MV-4-11 (cell line): ENCODE data around the gene SMIM7.

Experiments used
- DNase-seq: peaks from one replicate; lab custom pipeline; 2025; lab: John Stamatoyannopoulos, UW

Gene SMIM7

DNA sequence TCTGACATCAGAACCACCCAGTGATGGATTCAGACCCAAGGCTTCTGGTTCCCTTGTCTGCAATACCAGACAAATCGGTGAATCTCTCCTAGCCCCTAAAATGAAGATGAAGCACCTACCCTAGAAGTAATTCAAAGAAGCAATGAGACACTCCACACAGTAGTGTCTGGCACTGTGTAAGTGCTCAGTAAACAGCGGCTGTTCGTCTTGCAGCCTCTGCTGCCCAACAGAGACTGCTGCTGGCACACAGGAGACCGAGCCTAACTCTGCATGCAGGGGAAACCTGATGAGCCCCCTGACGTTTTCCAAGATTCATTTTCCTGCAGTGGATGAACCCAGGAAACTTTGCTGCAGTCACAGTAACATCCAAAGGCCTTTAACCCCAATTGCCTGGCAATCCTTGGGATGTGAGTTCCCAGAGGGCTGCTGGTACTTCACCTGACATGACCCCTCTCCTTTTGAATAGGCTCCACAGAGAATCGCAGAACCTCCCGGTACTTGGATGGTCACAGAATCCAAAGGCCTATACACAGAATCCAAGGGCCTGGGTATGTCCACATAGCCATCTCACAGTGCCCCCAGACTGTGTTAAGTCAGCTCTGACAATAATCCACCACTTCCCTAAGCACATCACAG is 38.7 kb downstream of the SMIM7 start:
- no peak for DNase-seq

DNA sequence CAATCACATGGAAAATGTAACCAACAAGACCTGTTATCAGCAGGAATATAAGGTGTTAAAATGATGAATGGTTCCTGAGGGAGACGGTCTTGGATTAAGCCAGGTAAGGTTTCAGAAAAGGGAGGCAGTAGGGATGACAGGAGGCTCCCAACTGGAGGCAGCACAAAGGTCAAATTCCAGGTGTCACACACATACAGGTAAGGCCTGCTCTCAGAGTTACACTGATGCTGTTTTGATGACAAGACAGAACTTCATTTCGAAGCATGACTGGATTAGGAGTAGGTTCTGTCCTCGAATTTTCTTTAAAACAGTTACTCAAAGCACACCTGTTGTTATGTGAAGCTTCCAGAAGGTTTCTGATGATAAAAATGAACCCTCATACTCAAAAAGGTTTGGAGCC is 39.4 kb downstream of the SMIM7 start:
- no peak for DNase-seq

- no peak for DNase-seq
Observed at GRCh38 chr19:16620018-16620417, 39.9 kb downstream of the SMIM7 start.

GRCh38 chr19:16619457-16619856 is 40.5 kb downstream of the SMIM7 start:
- DNase-seq = no peak

- DNase-seq = no peak
Observed at GRCh38 chr19:16618248-16618647, 41.7 kb downstream of the SMIM7 start.

DNA sequence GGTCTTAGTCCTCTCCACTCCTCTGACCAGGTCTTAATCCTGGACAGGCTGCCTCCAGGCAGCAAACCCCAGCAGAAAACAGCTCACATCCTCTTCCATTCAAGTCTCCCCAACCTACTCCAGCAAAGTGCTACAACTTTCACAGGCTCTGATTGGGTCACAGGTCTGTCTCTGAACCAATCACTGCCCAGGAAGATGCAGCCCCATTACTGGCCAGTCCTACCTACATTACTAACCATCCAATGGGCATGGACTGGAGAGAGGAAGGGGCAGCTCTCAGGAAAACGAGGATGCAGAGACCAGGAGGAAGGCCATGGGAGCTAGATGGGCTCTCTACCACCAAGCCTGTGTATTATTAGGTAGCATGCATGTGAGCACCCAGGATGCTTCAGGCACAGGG is 44.1 kb downstream of the SMIM7 start:
- DNase-seq = peak; percentile 73

DNA sequence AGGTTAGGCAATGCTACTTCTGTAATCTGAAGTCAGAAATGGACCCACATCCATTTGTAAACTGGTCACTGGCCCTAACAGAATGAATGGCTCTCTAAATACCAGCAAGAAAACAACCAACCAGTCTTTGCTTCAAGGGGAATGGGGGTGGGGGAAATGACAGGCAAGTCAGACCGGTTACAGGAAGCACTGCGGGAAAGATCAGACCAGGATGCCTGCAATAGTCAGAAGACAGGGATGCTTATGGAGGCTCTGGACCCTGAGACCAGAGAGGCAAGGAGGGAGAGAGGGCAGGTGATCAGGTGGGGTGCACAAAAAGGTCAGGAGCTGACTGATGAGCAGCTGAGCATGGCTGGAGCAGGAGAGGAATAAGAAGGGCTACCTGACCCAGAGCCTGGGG is 45.0 kb downstream of the SMIM7 start:
- DNase-seq = no peak

GRCh38 chr19:16613841-16614240 is 46.1 kb downstream of the SMIM7 start:
- no peak for DNase-seq

DNA sequence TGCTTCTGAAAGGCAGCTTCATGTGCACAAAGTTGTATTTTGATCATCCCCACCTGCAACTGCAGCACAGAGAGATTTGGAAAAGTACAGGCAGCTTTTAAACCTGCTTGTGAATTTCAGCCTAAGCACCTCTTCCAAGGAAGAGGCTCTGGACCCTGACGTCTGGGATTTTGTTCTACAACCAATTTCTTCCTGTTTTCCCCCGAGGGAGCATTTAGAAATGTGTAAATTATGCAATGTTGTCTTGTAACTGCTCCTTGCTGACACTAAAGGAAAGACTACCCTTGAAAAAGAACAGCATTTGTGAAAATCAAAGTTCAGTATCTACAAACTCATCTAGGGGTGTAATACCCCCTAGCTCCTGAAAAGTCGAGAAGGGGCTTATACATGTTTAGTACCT is 47.3 kb downstream of the SMIM7 start:
- DNase-seq = peak; percentile 40

DNA sequence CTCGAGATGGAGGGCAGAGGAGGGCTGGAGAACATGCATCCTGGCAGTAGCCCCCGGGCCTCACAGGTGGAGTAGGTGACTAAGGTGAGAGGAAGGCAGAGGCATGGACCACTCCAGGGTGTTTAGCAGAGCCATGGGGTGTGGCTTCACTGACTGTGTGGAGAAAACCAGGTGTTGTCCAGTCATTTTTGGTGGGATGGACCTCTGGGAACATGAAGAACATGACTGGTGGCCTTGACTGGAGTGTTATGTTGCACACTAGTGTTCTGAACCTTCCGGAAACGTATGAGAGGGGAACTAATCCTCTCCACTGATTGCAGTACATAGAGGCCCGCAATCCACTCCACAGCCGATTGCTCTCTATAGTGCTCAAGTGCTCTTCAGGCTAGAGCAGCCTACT is 48.8 kb downstream of the SMIM7 start:
- no peak for DNase-seq

DNA sequence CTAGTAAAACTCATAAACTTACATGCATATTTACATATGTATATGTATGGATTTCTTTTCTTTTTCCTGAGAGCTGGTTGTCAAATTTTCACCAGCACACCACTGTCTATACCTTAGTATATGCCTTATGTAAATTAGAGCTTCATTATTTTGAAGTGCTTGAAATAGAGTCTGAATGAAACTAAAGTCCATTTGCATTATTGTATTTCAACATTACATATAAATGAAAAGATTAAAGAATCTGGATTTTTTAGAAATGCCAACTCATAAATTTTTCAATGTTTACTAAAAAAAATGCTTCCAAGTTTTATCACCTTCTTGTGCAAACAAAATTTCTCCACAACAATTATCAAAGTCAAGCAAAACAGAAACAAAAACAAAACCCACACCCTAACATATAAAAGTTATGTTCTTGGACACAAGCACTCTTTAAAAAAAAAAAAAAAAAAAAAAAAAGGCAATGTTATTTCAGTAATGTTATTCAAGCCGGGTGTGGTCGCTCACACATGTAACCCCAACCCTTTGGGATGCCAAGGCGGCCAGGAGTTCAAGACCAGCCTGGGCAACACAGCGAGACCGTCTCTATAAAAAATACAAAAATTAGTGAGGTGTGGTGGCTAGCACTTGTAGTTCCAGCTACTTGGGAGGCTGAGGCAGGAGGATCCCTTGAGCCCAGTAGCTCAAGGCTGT is 50.3 kb downstream of the SMIM7 start:
- no peak for DNase-seq

DNA sequence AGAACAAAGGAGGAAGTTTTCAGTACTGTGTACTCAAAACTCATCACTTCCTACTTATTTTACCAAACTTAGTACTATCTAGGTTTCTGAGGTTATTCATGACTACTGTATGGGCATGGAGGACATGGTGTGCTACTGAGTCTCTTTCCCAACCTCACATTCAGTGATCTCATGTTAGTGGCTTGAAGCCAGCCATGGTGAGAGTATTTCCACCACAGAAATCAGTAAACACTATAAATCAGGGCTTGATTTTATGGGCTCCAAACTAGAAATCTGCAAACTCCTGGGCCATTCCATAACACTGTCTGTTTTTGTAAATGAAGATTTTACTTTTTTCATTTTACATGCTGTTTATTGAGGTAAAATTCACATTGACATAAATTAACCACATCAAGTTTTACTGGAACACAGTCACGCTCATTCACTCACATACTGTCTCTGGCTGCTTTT is 51.6 kb downstream of the SMIM7 start:
- DNase-seq = peak; percentile 95

GRCh38 chr19:16607819-16608218 is 52.1 kb downstream of the SMIM7 start:
- no peak for DNase-seq

DNA sequence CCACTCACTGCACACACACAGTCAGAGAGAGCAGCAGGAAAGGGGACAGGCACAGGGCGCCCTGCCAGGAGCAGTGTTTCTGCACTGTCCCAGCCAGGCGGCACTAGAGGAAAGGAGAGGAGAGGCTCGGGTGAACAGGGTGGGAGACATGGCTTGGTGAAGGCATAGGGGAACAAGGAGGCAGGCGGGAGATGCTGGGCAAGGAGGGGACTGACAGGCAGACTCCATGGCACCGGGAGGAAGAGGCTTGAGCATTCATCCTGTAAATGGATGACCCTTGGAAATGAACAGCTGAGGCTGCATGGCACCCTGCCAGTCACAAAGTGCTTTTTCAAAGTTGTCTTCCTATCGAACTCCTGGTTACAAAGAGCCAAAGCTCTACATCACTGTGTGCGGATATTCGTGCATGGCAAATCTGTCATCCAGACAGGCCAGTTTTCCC is 54.4 kb downstream of the SMIM7 start:
- DNase-seq = no peak

- no peak for DNase-seq
Observed at GRCh38 chr19:16605115-16605514, 54.8 kb downstream of the SMIM7 start.

GRCh38 chr19:16604615-16605014 is 55.3 kb downstream of the SMIM7 start:
- DNase-seq = peak; percentile 20

GRCh38 chr19:16603090-16603489 is 56.9 kb downstream of the SMIM7 start:
- DNase-seq = no peak

- no peak for DNase-seq
Observed at GRCh38 chr19:16601378-16602052, 58.4 kb downstream of the SMIM7 start.

GRCh38 chr19:16600824-16601223 is 59.1 kb downstream of the SMIM7 start:
- DNase-seq = no peak

GRCh38 chr19:16599655-16600346 is 60.1 kb downstream of the SMIM7 start:
- DNase-seq = no peak

GRCh38 chr19:16598848-16599247 is 61.1 kb downstream of the SMIM7 start:
- DNase-seq = no peak

DNA sequence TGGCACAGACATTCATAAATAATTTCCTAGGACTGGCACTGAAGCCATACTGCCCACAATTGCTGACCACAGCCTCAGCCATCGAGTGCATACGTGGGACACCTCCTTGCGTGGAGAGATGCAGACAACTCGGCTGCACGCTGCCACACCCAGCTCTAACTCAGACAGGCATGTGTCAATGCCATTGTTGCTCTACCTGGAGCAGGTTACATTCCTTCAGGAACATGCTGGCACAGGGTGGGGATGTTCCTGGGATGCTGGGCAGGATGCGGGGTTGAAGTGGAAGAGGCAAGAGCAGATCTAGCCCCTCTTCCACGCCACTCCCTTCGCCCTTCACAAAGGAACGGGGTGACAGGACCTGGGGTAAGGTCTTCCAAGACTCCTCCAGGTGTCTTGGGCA is 63.5 kb downstream of the SMIM7 start:
- DNase-seq = no peak
